Measurements from ENCODE around the gene EGFL8.
"Not testable (repeated sequence)": the region's sequence is repeated elsewhere in the genome, so short reads cannot be mapped to it uniquely, and the experiment has no call there.

EGFL8 gene

DNA sequence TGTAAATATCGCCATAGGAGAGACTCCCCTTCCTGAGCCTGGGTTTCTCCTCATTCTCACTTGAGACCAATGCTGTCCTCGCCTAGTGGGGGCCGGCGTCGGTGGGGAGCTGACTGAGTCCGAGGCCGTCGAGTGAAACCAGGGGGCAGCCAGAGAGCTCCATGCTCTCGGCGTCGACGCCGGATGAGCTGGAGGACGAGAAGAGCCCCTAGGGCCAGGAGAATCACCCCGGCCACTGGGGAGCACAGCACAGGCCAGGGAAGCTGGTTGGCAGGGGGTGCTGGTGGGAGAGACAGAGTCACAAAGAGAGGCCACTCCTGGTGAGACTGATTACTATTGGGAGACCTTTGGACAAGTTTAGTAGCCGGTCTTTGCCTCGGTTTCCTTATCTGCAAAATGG, 34.5 kb downstream of the EGFL8 start:
- WGBS, 2 experiments (ENCODE audit: insufficient coverage in 2 of 2), result 91 to 94% methylated on average over 16 to 17 of the region's 17 CpGs
- H3K27ac ChIP-seq (ENCODE audit: low read depth, low read length, severe bottlenecking), result no peak overlapping the region
- H3K4me3 ChIP-seq (ENCODE audit: extremely low read depth, insufficient read depth, low read length, poor library complexity, severe bottlenecking), result no peak overlapping the region
- H3K4me1 ChIP-seq (ENCODE audit: control insufficient read depth, insufficient read depth, low read length, poor library complexity, severe bottlenecking), result peaks cover 14% of the 10 kb centered on the region
- H3K36me3 ChIP-seq (ENCODE audit: control insufficient read depth, insufficient read depth, low read length), result no peaks in the 10 kb centered on the region
- H3K9me3 ChIP-seq (ENCODE audit: control insufficient read depth, low read length), result no peaks in the 10 kb centered on the region

DNA sequence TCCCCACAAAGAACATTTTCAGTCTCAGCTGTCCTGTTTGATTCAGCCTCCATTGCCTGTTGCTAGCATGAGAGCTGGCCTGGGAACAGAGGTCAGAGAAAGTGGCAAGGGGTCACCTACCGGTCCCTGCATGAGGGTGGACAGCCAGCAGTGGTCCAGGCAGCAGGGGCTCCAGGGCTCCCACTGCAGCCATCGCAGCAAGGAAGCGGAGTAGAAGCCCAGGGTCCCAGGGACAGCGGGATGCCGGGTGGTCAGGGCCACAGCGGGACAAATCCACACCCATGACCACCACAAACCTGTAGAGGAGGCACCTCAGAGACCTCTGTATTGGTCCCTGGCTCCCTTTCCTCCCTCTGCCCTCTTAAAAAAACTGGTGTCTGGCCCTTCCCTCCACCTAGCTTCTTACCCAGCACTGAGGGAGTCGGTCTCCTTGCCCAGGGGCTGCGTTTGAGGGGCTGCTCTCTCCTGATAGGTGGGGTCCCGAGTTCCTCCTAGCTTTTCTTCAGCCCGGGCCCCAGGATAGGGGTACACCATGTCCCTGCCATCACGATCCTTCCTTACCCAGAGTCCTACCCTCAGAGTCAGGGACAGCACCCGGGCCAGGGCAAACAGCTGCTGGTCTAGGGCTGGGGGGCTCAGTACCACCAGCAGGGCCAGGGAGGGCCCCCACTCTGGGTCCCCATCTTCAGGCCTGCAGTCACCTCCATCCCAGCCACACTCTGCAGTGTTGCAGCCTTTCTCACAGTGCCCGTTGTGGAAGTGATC, 36.5 kb downstream of the EGFL8 start:
- Histone ChIP-seq H3K4me3 (ENCODE audit: extremely low read depth, insufficient read depth, low read length, poor library complexity, severe bottlenecking) (no peak overlapping the region), H3K4me1 (ENCODE audit: control insufficient read depth, insufficient read depth, low read length, poor library complexity, severe bottlenecking) (peaks cover 7% of the 10 kb centered on the region), H3K36me3 (ENCODE audit: control insufficient read depth, insufficient read depth, low read length) (no peaks in the 10 kb centered on the region), H3K27ac (ENCODE audit: low read depth, low read length, severe bottlenecking) (no peak overlapping the region), H3K9me3 (ENCODE audit: control insufficient read depth, low read length) (no peaks in the 10 kb centered on the region)
- 84 to 88% methylated on average over 10 to 11 of the region's 13 CpGs for WGBS, 2 experiments (ENCODE audit: insufficient coverage in 2 of 2)

DNA sequence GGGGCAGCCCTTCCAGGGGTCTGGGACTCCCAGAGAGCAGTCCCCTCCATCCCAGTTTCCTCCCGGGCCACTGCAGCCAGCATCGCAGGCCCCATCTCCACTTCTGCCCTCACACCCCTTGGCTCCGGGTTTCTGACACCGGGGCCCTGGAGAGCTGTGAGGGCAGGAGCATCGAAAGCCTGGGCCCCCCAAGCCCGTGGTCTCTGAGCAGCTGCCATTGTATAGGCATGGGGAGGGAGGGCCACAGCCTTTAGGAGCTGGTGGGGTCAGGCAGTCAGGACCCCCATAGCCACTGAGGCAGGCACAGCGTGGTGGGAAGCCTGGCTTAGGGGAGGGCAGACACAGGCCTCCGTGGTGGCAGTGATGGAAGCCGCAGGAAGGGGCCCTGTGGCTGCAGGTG, 37.8 kb downstream of the EGFL8 start:
- no peak overlapping the region for H3K4me3 ChIP-seq (ENCODE audit: extremely low read depth, insufficient read depth, low read length, poor library complexity, severe bottlenecking)
- H3K36me3 ChIP-seq (ENCODE audit: control insufficient read depth, insufficient read depth, low read length), result no peaks in the 10 kb centered on the region
- H3K4me1 ChIP-seq (ENCODE audit: control insufficient read depth, insufficient read depth, low read length, poor library complexity, severe bottlenecking), result peaks cover 3% of the 10 kb centered on the region
- no peak overlapping the region for H3K27ac ChIP-seq (ENCODE audit: low read depth, low read length, severe bottlenecking)
- no peaks in the 10 kb centered on the region for H3K9me3 ChIP-seq (ENCODE audit: control insufficient read depth, low read length)
- WGBS, 2 experiments (ENCODE audit: insufficient coverage in 2 of 2), result 91 to 94% methylated on average over 8 to 9 of the region's 9 CpGs

DNA sequence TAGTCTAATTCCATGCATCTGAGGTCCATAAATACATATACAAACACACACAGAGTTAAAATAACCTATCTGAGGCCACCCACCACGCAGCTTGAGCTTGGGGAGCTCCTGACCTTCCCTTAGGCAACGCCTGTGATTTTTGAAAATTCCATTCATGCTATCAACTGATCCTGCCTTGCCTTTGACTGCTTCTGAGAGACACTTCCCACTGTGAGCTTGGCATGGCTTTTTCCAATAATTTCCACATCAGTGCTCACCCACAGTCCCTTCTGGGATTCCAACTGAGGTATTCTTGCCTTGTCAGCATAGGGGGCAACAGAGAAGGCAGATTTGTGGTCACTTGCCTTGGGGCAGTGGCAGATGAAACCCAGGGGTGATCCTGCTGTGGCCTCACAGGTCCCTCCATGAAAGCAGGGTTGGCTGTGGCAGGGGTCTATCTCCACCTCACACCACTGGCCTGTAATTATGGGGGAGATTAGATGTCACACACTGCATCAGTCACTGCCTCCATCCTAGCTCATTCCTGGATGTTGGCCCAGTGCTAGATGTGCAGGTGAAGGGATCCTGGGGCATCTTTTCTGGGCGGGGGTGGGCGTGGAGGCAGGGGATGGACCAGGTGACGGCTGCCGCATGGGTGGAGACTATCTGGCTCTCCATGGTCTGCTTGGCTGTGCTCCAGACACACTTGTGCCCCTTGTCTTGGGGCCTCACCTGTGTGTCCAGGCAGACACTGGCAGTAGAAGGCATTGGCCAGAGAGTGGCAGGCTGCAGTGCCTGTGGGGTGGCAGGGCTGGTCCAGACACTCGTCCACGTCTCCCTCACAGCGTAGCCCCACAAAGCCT, 39.3 kb downstream of the EGFL8 start:
- 90% methylated on average over 8 to 9 of the region's 9 CpGs for WGBS, 2 experiments (ENCODE audit: insufficient coverage in 2 of 2)
- Histone ChIP-seq H3K27ac (ENCODE audit: low read depth, low read length, severe bottlenecking) (no peak overlapping the region), H3K4me1 (ENCODE audit: control insufficient read depth, insufficient read depth, low read length, poor library complexity, severe bottlenecking) (no peaks in the 10 kb centered on the region)

DNA sequence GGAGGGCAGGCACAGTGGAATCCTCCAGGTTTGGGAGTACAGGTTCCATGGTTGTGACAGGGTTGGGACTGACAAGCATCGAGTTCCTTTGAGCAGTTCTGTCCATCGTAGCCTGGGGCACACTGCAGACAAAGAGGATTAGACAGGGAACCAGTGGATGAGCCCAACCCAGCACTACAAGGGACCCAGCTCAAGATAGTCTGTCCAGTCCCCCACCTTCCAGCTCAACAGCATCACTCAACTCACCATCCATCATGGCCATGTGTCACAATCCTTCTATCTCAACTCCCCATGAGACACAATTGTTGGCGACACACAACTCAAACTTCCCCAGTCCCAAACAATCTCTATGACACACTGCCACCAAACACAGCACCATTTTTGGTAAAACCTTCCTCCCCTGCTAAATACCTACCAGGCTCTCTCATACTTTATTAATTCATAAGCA, 39.9 kb downstream of the EGFL8 start:
- 88 to 98% methylated on average over 1 to 3 of the region's 3 CpGs for WGBS, 2 experiments (ENCODE audit: insufficient coverage in 2 of 2)
- H3K36me3 ChIP-seq (ENCODE audit: control insufficient read depth, insufficient read depth, low read length), result no peaks in the 10 kb centered on the region
- H3K9me3 ChIP-seq (ENCODE audit: control insufficient read depth, low read length), result no peaks in the 10 kb centered on the region
- H3K4me3 ChIP-seq (ENCODE audit: extremely low read depth, insufficient read depth, low read length, poor library complexity, severe bottlenecking), result no peak overlapping the region
- H3K27ac ChIP-seq (ENCODE audit: low read depth, low read length, severe bottlenecking), result no peak overlapping the region
- no peaks in the 10 kb centered on the region for H3K4me1 ChIP-seq (ENCODE audit: control insufficient read depth, insufficient read depth, low read length, poor library complexity, severe bottlenecking)

More for the DNA sequence above, 39.3 kb downstream of the EGFL8 start:
- no peak overlapping the region for H3K4me3 ChIP-seq (ENCODE audit: extremely low read depth, insufficient read depth, low read length, poor library complexity, severe bottlenecking)
- no peaks in the 10 kb centered on the region for H3K36me3 ChIP-seq (ENCODE audit: control insufficient read depth, insufficient read depth, low read length)
- H3K9me3 ChIP-seq (ENCODE audit: control insufficient read depth, low read length), result no peaks in the 10 kb centered on the region

DNA sequence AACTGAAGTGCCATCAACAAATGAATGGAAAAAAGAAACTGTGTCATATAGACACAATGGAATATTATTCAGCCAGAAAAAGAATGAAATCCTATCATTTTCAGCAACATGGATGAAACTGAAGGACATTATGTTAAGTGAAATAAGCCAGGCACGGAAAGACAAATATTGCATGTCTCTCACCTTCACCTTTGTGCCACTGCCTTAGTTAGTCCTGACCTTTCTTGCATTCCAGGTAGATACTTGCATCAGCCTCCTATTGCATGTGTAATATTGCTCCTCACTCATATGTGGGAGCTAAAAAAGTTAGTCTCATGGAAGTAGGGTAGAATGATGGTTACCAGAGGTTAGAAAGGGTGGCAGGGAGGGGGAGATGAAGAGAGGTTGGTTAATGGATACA, 44.6 kb downstream of the EGFL8 start:
- Histone ChIP-seq H3K27ac (ENCODE audit: low read depth, low read length, severe bottlenecking) (no peak overlapping the region), H3K4me1 (ENCODE audit: control insufficient read depth, insufficient read depth, low read length, poor library complexity, severe bottlenecking) (no peaks in the 10 kb centered on the region), H3K4me3 (ENCODE audit: extremely low read depth, insufficient read depth, low read length, poor library complexity, severe bottlenecking) (no peak overlapping the region), H3K36me3 (ENCODE audit: control insufficient read depth, insufficient read depth, low read length) (no peaks in the 10 kb centered on the region), H3K9me3 (ENCODE audit: control insufficient read depth, low read length) (no peaks in the 10 kb centered on the region)
- 83 to 100% methylated on average over 1 of the region's 1 CpG for WGBS, 2 experiments (ENCODE audit: insufficient coverage in 2 of 2)

DNA sequence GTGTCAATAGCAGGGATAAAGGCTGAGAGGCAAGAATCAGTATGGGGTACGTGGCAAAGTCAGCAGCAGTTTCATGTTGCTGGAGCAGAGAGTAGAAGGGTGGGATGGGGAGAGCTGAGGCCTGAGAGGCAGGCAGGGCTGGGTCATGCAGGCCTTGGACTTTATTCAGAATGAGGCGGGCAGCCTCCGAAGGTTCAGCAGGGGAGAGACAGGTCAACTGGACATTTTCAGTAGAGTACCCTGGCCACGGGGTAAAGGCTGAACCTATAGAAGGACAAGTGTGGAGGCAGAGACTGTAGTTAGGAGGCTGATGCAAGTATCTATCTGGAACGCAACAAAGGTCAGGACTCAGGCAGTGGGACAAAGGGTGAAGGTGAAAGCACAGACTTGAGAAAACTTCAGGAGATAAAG, 45.8 kb downstream of the EGFL8 start:
- no peak overlapping the region for H3K27ac ChIP-seq (ENCODE audit: low read depth, low read length, severe bottlenecking)
- no peaks in the 10 kb centered on the region for H3K36me3 ChIP-seq (ENCODE audit: control insufficient read depth, insufficient read depth, low read length)
- 90 to 96% methylated on average over 4 to 5 of the region's 5 CpGs for WGBS, 2 experiments (ENCODE audit: insufficient coverage in 2 of 2)
- H3K9me3 ChIP-seq (ENCODE audit: control insufficient read depth, low read length), result no peaks in the 10 kb centered on the region
- H3K4me1 ChIP-seq (ENCODE audit: control insufficient read depth, insufficient read depth, low read length, poor library complexity, severe bottlenecking), result no peaks in the 10 kb centered on the region
- no peak overlapping the region for H3K4me3 ChIP-seq (ENCODE audit: extremely low read depth, insufficient read depth, low read length, poor library complexity, severe bottlenecking)

DNA sequence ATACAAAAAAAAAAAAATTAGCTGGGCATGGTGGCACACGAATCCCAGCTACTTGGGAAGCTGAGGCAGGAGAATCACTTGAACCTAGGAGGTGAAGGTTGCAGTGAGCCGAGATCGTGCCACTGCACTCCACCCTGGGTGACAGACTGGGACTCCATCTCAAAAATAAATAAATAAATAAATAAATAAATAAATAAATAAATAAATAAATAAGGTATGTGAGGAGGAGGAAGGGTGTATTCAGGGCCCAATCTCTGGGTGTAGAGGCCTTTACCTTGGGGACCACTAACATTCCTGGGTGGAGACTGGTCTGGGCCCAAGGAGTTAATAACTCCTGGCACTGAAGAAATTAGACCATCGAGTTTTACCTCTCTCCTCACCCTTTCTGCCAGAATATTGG, 47.0 kb downstream of the EGFL8 start:
- not testable (repeated sequence) for H3K4me1 ChIP-seq (ENCODE audit: control insufficient read depth, insufficient read depth, low read length, poor library complexity, severe bottlenecking); H3K9me3 ChIP-seq (ENCODE audit: control insufficient read depth, low read length); H3K27ac ChIP-seq (ENCODE audit: low read depth, low read length, severe bottlenecking); H3K36me3 ChIP-seq (ENCODE audit: control insufficient read depth, insufficient read depth, low read length); H3K4me3 ChIP-seq (ENCODE audit: extremely low read depth, insufficient read depth, low read length, poor library complexity, severe bottlenecking)
- no CpG with 5 or more reads among the region's 4 CpGs for WGBS, 2 experiments (ENCODE audit: insufficient coverage in 2 of 2)

DNA sequence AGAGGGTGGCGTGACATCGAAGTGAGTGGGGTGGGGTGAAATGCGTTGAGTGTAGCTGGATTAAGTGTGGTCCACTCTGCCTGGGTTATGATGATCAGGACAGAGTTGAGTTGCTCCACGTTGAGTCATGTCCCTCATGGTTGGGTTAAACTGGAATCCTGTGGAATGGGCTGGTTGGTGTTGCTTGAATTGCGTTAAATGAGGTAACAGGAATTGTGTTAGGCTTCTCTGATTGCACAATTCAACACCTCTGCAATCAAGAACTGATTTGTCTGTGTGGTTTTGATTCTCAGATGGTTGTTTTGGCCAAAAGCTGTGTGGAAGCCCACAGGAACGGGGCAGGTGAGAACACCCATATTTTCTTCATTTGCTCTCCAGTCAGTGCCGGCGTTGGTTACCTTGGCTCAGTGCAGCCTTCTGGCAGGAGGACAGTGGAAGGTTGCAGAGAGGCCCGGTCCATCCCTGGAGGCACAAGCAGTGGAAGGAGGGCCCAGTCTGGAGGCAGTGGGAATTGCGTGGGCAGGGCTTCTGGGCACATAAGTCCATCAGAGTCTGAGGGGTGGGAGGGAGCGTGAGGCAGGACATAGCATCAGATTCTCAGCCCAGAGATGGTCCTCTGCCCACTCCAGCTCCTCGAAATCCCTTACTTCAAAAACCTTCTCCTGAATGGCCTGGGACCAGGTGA, 47.8 kb downstream of the EGFL8 start:
- Histone ChIP-seq H3K36me3 (ENCODE audit: control insufficient read depth, insufficient read depth, low read length) (no peaks in the 10 kb centered on the region), H3K9me3 (ENCODE audit: control insufficient read depth, low read length) (no peaks in the 10 kb centered on the region), H3K4me3 (ENCODE audit: extremely low read depth, insufficient read depth, low read length, poor library complexity, severe bottlenecking) (no peak overlapping the region), H3K27ac (ENCODE audit: low read depth, low read length, severe bottlenecking) (no peak overlapping the region), H3K4me1 (ENCODE audit: control insufficient read depth, insufficient read depth, low read length, poor library complexity, severe bottlenecking) (no peaks in the 10 kb centered on the region)
- 82 to 86% methylated on average over 9 to 10 of the region's 12 CpGs for WGBS, 2 experiments (ENCODE audit: insufficient coverage in 2 of 2)

DNA sequence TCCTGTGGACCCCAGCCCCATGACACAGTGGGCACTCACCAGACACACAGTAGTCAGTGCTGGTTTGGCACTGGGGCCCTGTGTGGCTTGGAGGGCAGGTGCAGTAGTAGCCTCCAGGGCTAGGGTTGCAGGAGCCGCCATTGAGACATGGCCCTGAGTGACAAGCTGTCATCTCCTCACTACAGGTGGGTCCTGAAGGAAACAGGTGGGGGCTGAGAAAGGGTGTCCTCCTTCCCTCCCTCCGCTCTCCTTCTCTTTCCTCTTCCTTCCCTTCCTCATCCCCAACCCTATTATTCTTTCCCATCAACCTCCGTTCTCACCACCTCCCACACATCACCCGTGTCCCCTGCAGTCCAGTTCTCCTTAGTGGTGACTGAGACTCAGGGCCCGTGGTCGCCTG, 49.3 kb downstream of the EGFL8 start:
- H3K9me3 ChIP-seq (ENCODE audit: control insufficient read depth, low read length), result no peaks in the 10 kb centered on the region
- WGBS, 2 experiments (ENCODE audit: insufficient coverage in 2 of 2), result 77 to 88% methylated on average over 2 of the region's 6 CpGs

More for the DNA sequence above, 49.3 kb downstream of the EGFL8 start:
- Histone ChIP-seq H3K4me1 (ENCODE audit: control insufficient read depth, insufficient read depth, low read length, poor library complexity, severe bottlenecking) (no peaks in the 10 kb centered on the region), H3K36me3 (ENCODE audit: control insufficient read depth, insufficient read depth, low read length) (no peaks in the 10 kb centered on the region), H3K27ac (ENCODE audit: low read depth, low read length, severe bottlenecking) (no peak overlapping the region), H3K4me3 (ENCODE audit: extremely low read depth, insufficient read depth, low read length, poor library complexity, severe bottlenecking) (no peak overlapping the region)
